KBM-7 (cell line): ENCODE results near the gene ZNF726.
"Not testable (repeated sequence)": the region's sequence is repeated elsewhere in the genome, so short reads cannot be mapped to it uniquely, and the experiment has no call there.

ENCODE experiments used
- DNase-seq: peaks from one replicate; pipeline ENCODE4 v3.0.0-alpha.2; 2015
- in situ Hi-C: fragments of 300-500 bp; cut with MboI; formaldehyde crosslinking; loops from 2 replicates; pipeline ENCODE4 v1.14.3; 2020; ENCODE audit warnings: low sequenced_read_pairs, low pct_unique_long_range_greater_than_20kb, mixed read lengths

ZNF726 gene

GRCh38 chr19:23932878-23933277 is 18.2 kb downstream of the ZNF726 start:
- DNase-seq, result no peak
- in situ Hi-C loops, result no loop called here

GRCh38 chr19:23937031-23937430 is 22.3 kb downstream of the ZNF726 start:
- DNase-seq, in situ Hi-C loops: not testable (repeated sequence)

- no peak for DNase-seq
- in situ Hi-C loops, result no loop called here
Measured at GRCh38 chr19:23943411-23943810, 28.7 kb downstream of the ZNF726 start.

GRCh38 chr19:23946569-23946968 is 31.9 kb downstream of the ZNF726 start:
- no peak for DNase-seq
- in situ Hi-C loops, result no loop called here

- in situ Hi-C loops, result no loop called here
Measured at GRCh38 chr19:23949611-23950010, 34.9 kb downstream of the ZNF726 start.

GRCh38 chr19:23956051-23956450 is 41.4 kb downstream of the ZNF726 start:
- no peak for DNase-seq
- in situ Hi-C loops, result no loop called here

More at GRCh38 chr19:23949611-23950010, 34.9 kb downstream of the ZNF726 start:
- DNase-seq, result no peak

- in situ Hi-C loops, result no loop called here
- DNase-seq, result no peak
Measured at GRCh38 chr19:23957660-23958281, 43.1 kb downstream of the ZNF726 start.

GRCh38 chr19:23963396-23963795 is 48.7 kb downstream of the ZNF726 start:
- DNase-seq, in situ Hi-C loops: not testable (repeated sequence)

GRCh38 chr19:23963881-23964280 is 49.2 kb downstream of the ZNF726 start:
- in situ Hi-C loops, DNase-seq: not testable (repeated sequence)

- DNase-seq, in situ Hi-C loops: not testable (repeated sequence)
Measured at GRCh38 chr19:23964334-23964733, 49.6 kb downstream of the ZNF726 start.

- no peak for DNase-seq
- in situ Hi-C loops, result loop anchor here (5.0 kb wide), 2 partner anchors 97 to 502 kb away; no protein-coding TSS in a partner anchor
Measured at GRCh38 chr19:23969630-23970029, 54.9 kb downstream of the ZNF726 start.

- DNase-seq, result no peak
- in situ Hi-C loops, result loop anchor here (5.0 kb wide), 1 partner anchor 504 kb away; no protein-coding TSS in a partner anchor
Measured at GRCh38 chr19:23971598-23971997, 56.9 kb downstream of the ZNF726 start.

- in situ Hi-C loops, result loop anchor here (5.0 kb wide), 1 partner anchor 505 kb away; no protein-coding TSS in a partner anchor
- DNase-seq, result no peak
Measured at GRCh38 chr19:23972161-23972560, 57.5 kb downstream of the ZNF726 start.

- in situ Hi-C loops, result loop anchor here (5.0 kb wide), 1 partner anchor 508 kb away; no protein-coding TSS in a partner anchor
- no peak for DNase-seq
Measured at GRCh38 chr19:23974941-23975340, 60.3 kb downstream of the ZNF726 start.

GRCh38 chr19:23976631-23977030 is 61.9 kb downstream of the ZNF726 start:
- DNase-seq, in situ Hi-C loops: not testable (repeated sequence)

GRCh38 chr19:23977256-23977655 is 62.6 kb downstream of the ZNF726 start:
- in situ Hi-C loops, DNase-seq: not testable (repeated sequence)

- in situ Hi-C loops, result no loop called here
- DNase-seq, result no peak
Measured at GRCh38 chr19:23978068-23978467, 63.4 kb downstream of the ZNF726 start.

GRCh38 chr19:23980805-23981204 is 66.1 kb downstream of the ZNF726 start:
- in situ Hi-C loops, result no loop called here
- no peak for DNase-seq

GRCh38 chr19:23981863-23982262 is 67.2 kb downstream of the ZNF726 start:
- DNase-seq, result no peak
- in situ Hi-C loops, result no loop called here

GRCh38 chr19:23983406-23983805 is 68.7 kb downstream of the ZNF726 start:
- in situ Hi-C loops, result no loop called here

More at GRCh38 chr19:23983406-23983805, 68.7 kb downstream of the ZNF726 start:
- DNase-seq, result no peak
